ENCODE measurements around the gene IL17RD. TPM values are rescaled to one million over a fixed set of nuclear protein-coding genes. Genes with fewer than 3 reads are reported as not detected.

Gene IL17RD
- total and polyA plus RNA-seq, 10 of the 15 experiments (the other 5 are each of a cell fraction or from before 2014, with no cell fraction given): 0.01 to 0.08 (median 0.04) TPM; not detected in 3

DNA sequence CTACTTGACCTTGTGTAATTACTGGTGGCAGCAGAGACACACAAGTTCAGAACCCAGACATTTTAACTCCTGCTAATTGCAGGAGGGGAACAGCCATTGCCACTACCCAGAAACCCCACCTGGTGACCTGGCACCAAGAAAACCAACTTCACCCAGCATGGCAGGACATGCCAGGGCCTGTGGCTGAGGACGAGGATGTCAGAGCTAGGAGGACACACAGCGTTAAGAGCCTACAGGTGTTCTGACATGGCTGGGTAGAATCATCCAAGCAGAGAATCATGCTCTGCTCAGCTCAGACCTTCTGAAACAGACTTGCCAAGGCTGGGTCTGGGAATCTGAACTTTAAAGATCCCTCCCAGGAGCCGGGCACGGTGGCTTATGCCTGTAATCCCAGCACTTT is 116.4 kb downstream of the IL17RD start:
- H3K4me1 ChIP-seq (ENCODE audit: control insufficient read depth, insufficient read depth, low read length): peaks cover 11% of the 10 kb centered on the region
- TF ChIP-seq BHLHE40 (IDR thresholded peaks at IDR 0.05; ENCODE audit: borderline replicate concordance in 1 of 2, low read depth in 2 of 2, low read length in 1 of 2) (no peak), SMAD5 (IDR thresholded peaks at IDR 0.05; ENCODE audit: low read depth) (no peak), SREBF1 (IDR thresholded peaks at IDR 0.05; ENCODE audit: low read length) (no peak), ZNF384 (IDR thresholded peaks at IDR 0.05; ENCODE audit: borderline replicate concordance, low read depth, low read length) (no peak), IRF4 (IDR thresholded peaks at IDR 0.05; ENCODE audit: low read depth, low read length) (no peak), MTA3 (IDR thresholded peaks at IDR 0.05; ENCODE audit: borderline replicate concordance, low read length) (no peak), ATF7 (IDR thresholded peaks at IDR 0.05; ENCODE audit: low read depth) (no peak), SP1 (IDR thresholded peaks at IDR 0.05; ENCODE audit: low read depth, low read length) (no peak), CHD2 (IDR thresholded peaks at IDR 0.05; ENCODE audit: borderline replicate concordance, low read depth, low read length) (no peak), MEF2B (IDR thresholded peaks at IDR 0.05; ENCODE audit: partially characterized antibody, poor library complexity, severe bottlenecking) (no peak), RCOR1 (conservative IDR thresholded peaks at IDR 0.05; ENCODE audit: low read depth, low read length) (no peak), SUPT20H (IDR thresholded peaks at IDR 0.05; ENCODE audit: borderline replicate concordance, control insufficient read depth, low read depth, low read length) (no peak)
- TF ChIP-seq, protein P1, sequence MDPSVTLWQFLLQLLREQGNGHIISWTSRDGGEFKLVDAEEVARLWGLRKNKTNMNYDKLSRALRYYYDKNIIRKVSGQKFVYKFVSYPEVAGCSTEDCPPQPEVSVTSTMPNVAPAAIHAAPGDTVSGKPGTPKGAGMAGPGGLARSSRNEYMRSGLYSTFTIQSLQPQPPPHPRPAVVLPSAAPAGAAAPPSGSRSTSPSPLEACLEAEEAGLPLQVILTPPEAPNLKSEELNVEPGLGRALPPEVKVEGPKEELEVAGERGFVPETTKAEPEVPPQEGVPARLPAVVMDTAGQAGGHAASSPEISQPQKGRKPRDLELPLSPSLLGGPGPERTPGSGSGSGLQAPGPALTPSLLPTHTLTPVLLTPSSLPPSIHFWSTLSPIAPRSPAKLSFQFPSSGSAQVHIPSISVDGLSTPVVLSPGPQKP (IDR thresholded peaks at IDR 0.05; ENCODE audit: low read depth, low read length): no peak
- TF ChIP-seq, protein P2, sequence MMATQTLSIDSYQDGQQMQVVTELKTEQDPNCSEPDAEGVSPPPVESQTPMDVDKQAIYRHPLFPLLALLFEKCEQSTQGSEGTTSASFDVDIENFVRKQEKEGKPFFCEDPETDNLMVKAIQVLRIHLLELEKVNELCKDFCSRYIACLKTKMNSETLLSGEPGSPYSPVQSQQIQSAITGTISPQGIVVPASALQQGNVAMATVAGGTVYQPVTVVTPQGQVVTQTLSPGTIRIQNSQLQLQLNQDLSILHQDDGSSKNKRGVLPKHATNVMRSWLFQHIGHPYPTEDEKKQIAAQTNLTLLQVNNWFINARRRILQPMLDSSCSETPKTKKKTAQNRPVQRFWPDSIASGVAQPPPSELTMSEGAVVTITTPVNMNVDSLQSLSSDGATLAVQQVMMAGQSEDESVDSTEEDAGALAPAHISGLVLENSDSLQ (IDR thresholded peaks at IDR 0.05): no peak
- TF ChIP-seq, protein P3, sequence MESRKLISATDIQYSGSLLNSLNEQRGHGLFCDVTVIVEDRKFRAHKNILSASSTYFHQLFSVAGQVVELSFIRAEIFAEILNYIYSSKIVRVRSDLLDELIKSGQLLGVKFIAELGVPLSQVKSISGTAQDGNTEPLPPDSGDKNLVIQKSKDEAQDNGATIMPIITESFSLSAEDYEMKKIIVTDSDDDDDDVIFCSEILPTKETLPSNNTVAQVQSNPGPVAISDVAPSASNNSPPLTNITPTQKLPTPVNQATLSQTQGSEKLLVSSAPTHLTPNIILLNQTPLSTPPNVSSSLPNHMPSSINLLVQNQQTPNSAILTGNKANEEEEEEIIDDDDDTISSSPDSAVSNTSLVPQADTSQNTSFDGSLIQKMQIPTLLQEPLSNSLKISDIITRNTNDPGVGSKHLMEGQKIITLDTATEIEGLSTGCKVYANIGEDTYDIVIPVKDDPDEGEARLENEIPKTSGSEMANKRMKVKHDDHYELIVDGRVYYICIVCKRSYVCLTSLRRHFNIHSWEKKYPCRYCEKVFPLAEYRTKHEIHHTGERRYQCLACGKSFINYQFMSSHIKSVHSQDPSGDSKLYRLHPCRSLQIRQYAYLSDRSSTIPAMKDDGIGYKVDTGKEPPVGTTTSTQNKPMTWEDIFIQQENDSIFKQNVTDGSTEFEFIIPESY (IDR thresholded peaks at IDR 0.05): no peak
- intact Hi-C loops (cut with micrococcal nuclease; ENCODE audit: unreplicated experiment): no loop called here
- H3K27me3 ChIP-seq (replicated peaks in 1 of 2; ENCODE audit: control insufficient read depth in 2 of 2, insufficient read depth in 2 of 2, low read length in 1 of 2): no peaks in the 10 kb centered on the region
- BruUV-seq (replicated peaks): no TSS peak
- H2AFZ ChIP-seq (ENCODE audit: control insufficient read depth, low read depth, low read length): peak overlapping the region; percentile 41
- ChIA-PET RAD21 (ENCODE audit: unreplicated experiment) (no interaction called here), SMC1A (ENCODE audit: uncharacterized antibody, unreplicated experiment) (no interaction called here), POLR2A (interaction anchor here (0.6 to 0.7 kb wide), 2 partner anchors 12 to 228 kb away, joined by 3 read pairs; partner anchors contain the start of gene SPATA12), CTCF (interaction anchor here (0.8 to 1.4 kb wide), 2 partner anchors 45 to 53 kb away, joined by 3 to 6 read pairs; no protein-coding TSS in a partner anchor)
- 52% methylated on average over 4 of the region's 4 CpGs for WGBS (ENCODE audit: insufficient coverage, insufficient replicate concordance, low lambda C conversion rate, missing lambda C conversion rate)
- ATAC-seq (peak; percentile 36; the same call in 2 of the 3 replicates), FAIRE-seq (no peak), DNase-seq (ENCODE audit: low read depth, low spot score) (no peak)
- H3K79me2 ChIP-seq (ENCODE audit: control insufficient read depth, insufficient read depth, low read length): no peaks in the 10 kb centered on the region
- H3K4me2 ChIP-seq (ENCODE audit: control insufficient read depth, insufficient read depth): no peak overlapping the region
- no peaks in the 10 kb centered on the region for H3K36me3 ChIP-seq (ENCODE audit: control insufficient read depth in 2 of 2, insufficient read depth in 2 of 2, low read length in 1 of 2)
- no peak overlapping the region for H3K4me3 ChIP-seq
- H3K9me3 ChIP-seq (replicated peaks; ENCODE audit: control insufficient read depth, insufficient read depth, low read length): no peaks in the 10 kb centered on the region
- H3K9ac ChIP-seq (ENCODE audit: control insufficient read depth, insufficient read depth, low read length): no peak overlapping the region
- in situ Hi-C loops (cut with MboI): no loop called here
- H3K27ac ChIP-seq (ENCODE audit: control insufficient read depth, insufficient read depth): no peak overlapping the region
- H4K20me1 ChIP-seq (ENCODE audit: control insufficient read depth, insufficient read depth): no peaks in the 10 kb centered on the region

All from GM12878 (cell line).